Measurements from ENCODE around the gene MSRB1. TPM values are rescaled to one million over a fixed set of nuclear protein-coding genes. Genes with fewer than 3 reads are reported as not detected.

Gene MSRB1
- total and polyA plus RNA-seq, 2 of the 13 experiments (the other 11 are each of a cell fraction or from before 2014, with no cell fraction given) = 32.1 to 75.4 TPM

DNA sequence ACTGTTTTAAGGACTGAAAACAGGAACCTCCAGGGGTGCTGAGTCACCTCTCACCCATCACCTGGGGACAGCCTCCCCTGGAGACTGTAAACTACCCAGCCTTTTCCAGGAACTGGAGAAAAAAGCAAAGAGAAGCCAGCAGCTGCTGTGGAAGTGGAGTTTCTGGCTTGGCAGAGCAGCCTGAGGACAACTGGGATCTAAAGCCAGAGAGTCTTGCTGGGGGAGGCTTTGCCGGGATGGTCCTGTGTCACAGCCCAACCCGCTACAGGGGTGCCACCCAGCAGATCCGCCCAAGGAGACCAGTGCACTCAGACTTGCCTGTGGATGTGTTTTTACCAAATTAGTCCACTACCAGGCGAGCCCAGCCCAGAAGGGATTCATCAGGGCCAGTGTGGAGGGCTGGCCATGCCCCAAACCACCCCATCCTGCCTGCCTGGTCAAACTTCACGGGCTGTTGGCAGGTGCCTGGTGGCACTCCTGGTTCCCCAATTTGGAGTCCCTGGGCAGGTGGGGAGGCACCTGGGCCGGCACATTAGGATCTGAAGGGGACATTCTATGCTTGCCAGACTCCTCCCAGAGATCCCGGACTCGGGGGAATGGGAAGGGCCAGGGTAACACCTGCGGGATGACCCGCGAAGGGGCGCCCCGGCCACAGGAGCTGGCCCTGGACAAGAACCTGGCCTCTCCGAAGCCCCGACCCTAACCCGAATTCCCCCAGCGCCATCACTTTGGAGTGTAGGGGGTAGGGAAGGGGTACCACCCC lies 771 bp downstream of the MSRB1 start (continued):
- TF ChIP-seq, protein P1, sequence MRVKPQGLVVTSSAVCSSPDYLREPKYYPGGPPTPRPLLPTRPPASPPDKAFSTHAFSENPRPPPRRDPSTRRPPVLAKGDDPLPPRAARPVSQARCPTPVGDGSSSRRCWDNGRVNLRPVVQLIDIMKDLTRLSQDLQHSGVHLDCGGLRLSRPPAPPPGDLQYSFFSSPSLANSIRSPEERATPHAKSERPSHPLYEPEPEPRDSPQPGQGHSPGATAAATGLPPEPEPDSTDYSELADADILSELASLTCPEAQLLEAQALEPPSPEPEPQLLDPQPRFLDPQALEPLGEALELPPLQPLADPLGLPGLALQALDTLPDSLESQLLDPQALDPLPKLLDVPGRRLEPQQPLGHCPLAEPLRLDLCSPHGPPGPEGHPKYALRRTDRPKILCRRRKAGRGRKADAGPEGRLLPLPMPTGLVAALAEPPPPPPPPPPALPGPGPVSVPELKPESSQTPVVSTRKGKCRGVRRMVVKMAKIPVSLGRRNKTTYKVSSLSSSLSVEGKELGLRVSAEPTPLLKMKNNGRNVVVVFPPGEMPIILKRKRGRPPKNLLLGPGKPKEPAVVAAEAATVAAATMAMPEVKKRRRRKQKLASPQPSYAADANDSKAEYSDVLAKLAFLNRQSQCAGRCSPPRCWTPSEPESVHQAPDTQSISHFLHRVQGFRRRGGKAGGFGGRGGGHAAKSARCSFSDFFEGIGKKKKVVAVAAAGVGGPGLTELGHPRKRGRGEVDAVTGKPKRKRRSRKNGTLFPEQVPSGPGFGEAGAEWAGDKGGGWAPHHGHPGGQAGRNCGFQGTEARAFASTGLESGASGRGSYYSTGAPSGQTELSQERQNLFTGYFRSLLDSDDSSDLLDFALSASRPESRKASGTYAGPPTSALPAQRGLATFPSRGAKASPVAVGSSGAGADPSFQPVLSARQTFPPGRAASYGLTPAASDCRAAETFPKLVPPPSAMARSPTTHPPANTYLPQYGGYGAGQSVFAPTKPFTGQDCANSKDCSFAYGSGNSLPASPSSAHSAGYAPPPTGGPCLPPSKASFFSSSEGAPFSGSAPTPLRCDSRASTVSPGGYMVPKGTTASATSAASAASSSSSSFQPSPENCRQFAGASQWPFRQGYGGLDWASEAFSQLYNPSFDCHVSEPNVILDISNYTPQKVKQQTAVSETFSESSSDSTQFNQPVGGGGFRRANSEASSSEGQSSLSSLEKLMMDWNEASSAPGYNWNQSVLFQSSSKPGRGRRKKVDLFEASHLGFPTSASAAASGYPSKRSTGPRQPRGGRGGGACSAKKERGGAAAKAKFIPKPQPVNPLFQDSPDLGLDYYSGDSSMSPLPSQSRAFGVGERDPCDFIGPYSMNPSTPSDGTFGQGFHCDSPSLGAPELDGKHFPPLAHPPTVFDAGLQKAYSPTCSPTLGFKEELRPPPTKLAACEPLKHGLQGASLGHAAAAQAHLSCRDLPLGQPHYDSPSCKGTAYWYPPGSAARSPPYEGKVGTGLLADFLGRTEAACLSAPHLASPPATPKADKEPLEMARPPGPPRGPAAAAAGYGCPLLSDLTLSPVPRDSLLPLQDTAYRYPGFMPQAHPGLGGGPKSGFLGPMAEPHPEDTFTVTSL (CRISPR knock-in tag; IDR thresholded peaks at IDR 0.05; ENCODE audit: borderline replicate concordance) = no peak
- TF ChIP-seq, protein P2, sequence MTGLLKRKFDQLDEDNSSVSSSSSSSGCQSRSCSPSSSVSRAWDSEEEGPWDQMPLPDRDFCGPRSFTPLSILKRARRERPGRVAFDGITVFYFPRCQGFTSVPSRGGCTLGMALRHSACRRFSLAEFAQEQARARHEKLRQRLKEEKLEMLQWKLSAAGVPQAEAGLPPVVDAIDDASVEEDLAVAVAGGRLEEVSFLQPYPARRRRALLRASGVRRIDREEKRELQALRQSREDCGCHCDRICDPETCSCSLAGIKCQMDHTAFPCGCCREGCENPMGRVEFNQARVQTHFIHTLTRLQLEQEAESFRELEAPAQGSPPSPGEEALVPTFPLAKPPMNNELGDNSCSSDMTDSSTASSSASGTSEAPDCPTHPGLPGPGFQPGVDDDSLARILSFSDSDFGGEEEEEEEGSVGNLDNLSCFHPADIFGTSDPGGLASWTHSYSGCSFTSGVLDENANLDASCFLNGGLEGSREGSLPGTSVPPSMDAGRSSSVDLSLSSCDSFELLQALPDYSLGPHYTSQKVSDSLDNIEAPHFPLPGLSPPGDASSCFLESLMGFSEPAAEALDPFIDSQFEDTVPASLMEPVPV (CRISPR knock-in tag; IDR thresholded peaks at IDR 0.05) = no peak
- TF ChIP-seq PTBP1 (IDR thresholded peaks at IDR 0.05; ENCODE audit: low read depth, low read length, poor library complexity, severe bottlenecking) (no peak), TP53 (CRISPR knock-in tag; conservative IDR thresholded peaks at IDR 0.05) (no peak), ZNF296 (CRISPR knock-in tag; conservative IDR thresholded peaks at IDR 0.05) (no peak)

All from HepG2 (cell line).